ENCODE data around the gene CNOT2.

DNA sequence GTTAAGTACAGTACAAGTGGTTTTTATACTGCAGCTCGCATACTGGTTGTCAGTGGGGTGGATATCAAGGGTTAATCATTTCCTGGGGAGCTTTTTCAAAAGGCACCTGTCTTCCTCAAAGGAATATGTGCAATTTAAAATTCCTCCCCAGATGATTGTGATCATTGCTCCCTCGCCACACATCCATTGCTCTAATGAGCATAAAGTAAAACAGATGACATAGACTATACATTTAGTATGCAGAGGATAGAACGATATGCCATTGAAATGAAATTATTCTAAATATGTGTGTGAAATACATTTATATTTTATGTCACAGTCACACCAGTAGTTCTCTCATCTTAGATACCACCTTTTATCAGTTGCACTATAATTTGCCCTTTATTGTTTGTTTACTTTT lies 86.5 kb downstream of the CNOT2 start:
- TF ChIP-seq, protein P1, sequence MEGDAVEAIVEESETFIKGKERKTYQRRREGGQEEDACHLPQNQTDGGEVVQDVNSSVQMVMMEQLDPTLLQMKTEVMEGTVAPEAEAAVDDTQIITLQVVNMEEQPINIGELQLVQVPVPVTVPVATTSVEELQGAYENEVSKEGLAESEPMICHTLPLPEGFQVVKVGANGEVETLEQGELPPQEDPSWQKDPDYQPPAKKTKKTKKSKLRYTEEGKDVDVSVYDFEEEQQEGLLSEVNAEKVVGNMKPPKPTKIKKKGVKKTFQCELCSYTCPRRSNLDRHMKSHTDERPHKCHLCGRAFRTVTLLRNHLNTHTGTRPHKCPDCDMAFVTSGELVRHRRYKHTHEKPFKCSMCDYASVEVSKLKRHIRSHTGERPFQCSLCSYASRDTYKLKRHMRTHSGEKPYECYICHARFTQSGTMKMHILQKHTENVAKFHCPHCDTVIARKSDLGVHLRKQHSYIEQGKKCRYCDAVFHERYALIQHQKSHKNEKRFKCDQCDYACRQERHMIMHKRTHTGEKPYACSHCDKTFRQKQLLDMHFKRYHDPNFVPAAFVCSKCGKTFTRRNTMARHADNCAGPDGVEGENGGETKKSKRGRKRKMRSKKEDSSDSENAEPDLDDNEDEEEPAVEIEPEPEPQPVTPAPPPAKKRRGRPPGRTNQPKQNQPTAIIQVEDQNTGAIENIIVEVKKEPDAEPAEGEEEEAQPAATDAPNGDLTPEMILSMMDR (IDR thresholded peaks at IDR 0.05), result no peak
- TF ChIP-seq POLR2A (IDR thresholded peaks at IDR 0.05), result no peak
